K562 (cell line): ENCODE results near the gene TRERF1. TPM values are rescaled to one million over a fixed set of nuclear protein-coding genes. Genes with fewer than 3 reads are reported as not detected.

Experiments
- ARID4B ChIP-seq: sonication (generic); formaldehyde crosslinking; IDR thresholded peaks from 2 replicates; pipeline ENCODE4 v1.8.0; 2022; ENCODE audit warnings: mild to moderate bottlenecking, missing genetic modification reagents
- BDP1 ChIP-seq: IDR thresholded peaks from 3 replicates; pipeline ENCODE4 v1.6.1; 2011; ENCODE audit not compliant: insufficient read length, insufficient read depth
- CHD1 ChIP-seq: fragments of 200-600 bp; sonication (generic); IDR thresholded peaks from one replicate; pipeline ENCODE4 v1.6.1; 2012; ENCODE audit warnings: mild to moderate bottlenecking, moderate library complexity, low read length, inconsistent platforms
- HNRNPLL ChIP-seq: fragments of 200-400 bp; formaldehyde crosslinking; IDR thresholded peaks from 2 replicates; pipeline ENCODE4 v1.6.1; 2017; ENCODE audit warnings: low read length, low read depth, mild to moderate bottlenecking; ENCODE audit not compliant: poor library complexity, severe bottlenecking
- KDM2B ChIP-seq: fragments of 250-450 bp; sonication (Bioruptor Pico); IDR thresholded peaks from 2 replicates; pipeline ENCODE4 v1.8.0; 2021; ENCODE audit warnings: mild to moderate bottlenecking, moderate library complexity
- KLF6 ChIP-seq: fragments of 250-450 bp; sonication (Bioruptor Pico); IDR thresholded peaks from 2 replicates; pipeline ENCODE4 v1.4.0; 2020; ENCODE audit warnings: mild to moderate bottlenecking, moderate library complexity, borderline replicate concordance
- MTA1 ChIP-seq: fragments of 450-650 bp; IDR thresholded peaks from 2 replicates; pipeline ENCODE4 v1.6.1; 2017; ENCODE audit warnings: borderline replicate concordance
- NCOA1 ChIP-seq: fragments of 450-650 bp; IDR thresholded peaks from 2 replicates; pipeline ENCODE4 v1.6.1; 2016; ENCODE audit warnings: low read depth
- PCBP1 ChIP-seq: fragments of 200-400 bp; formaldehyde crosslinking; IDR thresholded peaks from 2 replicates; pipeline ENCODE4 v1.6.1; 2018; ENCODE audit warnings: mild to moderate bottlenecking, low read depth, low read length; ENCODE audit not compliant: poor library complexity, severe bottlenecking
- POLR2AphosphoS5 ChIP-seq: IDR thresholded peaks from 2 replicates; pipeline ENCODE4 v1.6.1; 2011; ENCODE audit warnings: mild to moderate bottlenecking, low read depth, low read length, moderate library complexity; ENCODE audit not compliant: control insufficient read depth, insufficient read depth
- POLR2H ChIP-seq: IDR thresholded peaks from 2 replicates; pipeline ENCODE4 v1.6.1; 2016; ENCODE audit warnings: missing genetic modification characterization, low read depth, mild to moderate bottlenecking, control low read depth, missing compliant biosample characterization, moderate library complexity
- RBBP5 ChIP-seq: fragments of 200-600 bp; sonication (generic); IDR thresholded peaks from 2 replicates; pipeline ENCODE4 v1.6.1; 2012; ENCODE audit warnings: borderline replicate concordance, mild to moderate bottlenecking, low read length, control low read depth, inconsistent platforms; ENCODE audit not compliant: insufficient read depth, poor library complexity, severe bottlenecking
- UBTF ChIP-seq, 2 experiments: IDR thresholded peaks; 2 replicates each; pipeline ENCODE4 v1.6.1; 2012; ENCODE audit warnings: improper control_type of control experiment in 2 of 2, low read depth in 2 of 2, low read length in 2 of 2, borderline replicate concordance in 1 of 2
- polyA plus RNA-seq, 8 experiments: library from polyadenylated mRNA; depleted of rRNA in 4 of 8; stranded (reverse) in 5 of 8; unstranded in 3 of 8; fragments of >200 nt; fragmentation: Nextera tagmentation in 2 of 8; fragmentation: Illumina TruSeq in 1 of 8; extraction: Ambion mirVana in 2 of 8; extraction: Trizol in 1 of 8; gene quantifications; 2 replicates each; pipeline versions ENCODE4 v1.2.1 to v1.2.3, GENCODE V29; 2011 to 2014; ENCODE audit warnings: inconsistent platforms in 1 of 8, missing spikeins in 1 of 8
- total RNA-seq, 7 experiments: library from RNA; depleted of rRNA in 6 of 7; stranded (reverse); fragments of >200 nt in 6 of 7; fragmentation: Illumina TruSeq in 2 of 7; extraction: Trizol in 2 of 7; gene quantifications; 2 replicates each; pipeline versions ENCODE4 v1.2.1 to v1.2.3, GENCODE V29; 2011 to 2021; ENCODE audit warnings: low replicate concordance in 1 of 7
- TF ChIP-seq, protein P1 (sequence below): sonication (generic); formaldehyde crosslinking; IDR thresholded peaks from 2 replicates; pipeline ENCODE4 v1.8.0; 2022; ENCODE audit warnings: mild to moderate bottlenecking, missing genetic modification reagents, borderline replicate concordance
- TF ChIP-seq, protein P2 (sequence below): IDR thresholded peaks from 2 replicates; pipeline ENCODE4 v1.6.1; 2011; ENCODE audit not compliant: insufficient read length; ENCODE audit errors: extremely low read depth

Gene TRERF1
- total and polyA plus RNA-seq, 9 of the 15 experiments (the other 6 are each of a cell fraction or from before 2014, with no cell fraction given), result 0.04 to 0.20 (median 0.07) TPM; not detected in 3

GRCh38 chr6:42452171-42453030, 675 bp upstream of the TRERF1 start (continued):
- TF ChIP-seq, protein P1, sequence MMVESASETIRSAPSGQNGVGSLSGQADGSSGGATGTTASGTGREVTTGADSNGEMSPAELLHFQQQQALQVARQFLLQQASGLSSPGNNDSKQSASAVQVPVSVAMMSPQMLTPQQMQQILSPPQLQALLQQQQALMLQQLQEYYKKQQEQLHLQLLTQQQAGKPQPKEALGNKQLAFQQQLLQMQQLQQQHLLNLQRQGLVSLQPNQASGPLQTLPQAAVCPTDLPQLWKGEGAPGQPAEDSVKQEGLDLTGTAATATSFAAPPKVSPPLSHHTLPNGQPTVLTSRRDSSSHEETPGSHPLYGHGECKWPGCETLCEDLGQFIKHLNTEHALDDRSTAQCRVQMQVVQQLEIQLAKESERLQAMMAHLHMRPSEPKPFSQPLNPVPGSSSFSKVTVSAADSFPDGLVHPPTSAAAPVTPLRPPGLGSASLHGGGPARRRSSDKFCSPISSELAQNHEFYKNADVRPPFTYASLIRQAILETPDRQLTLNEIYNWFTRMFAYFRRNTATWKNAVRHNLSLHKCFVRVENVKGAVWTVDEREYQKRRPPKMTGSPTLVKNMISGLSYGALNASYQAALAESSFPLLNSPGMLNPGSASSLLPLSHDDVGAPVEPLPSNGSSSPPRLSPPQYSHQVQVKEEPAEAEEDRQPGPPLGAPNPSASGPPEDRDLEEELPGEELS (CRISPR knock-in tag), result peak; percentile 36; the same call in 1 of the 2 replicates
- TF ChIP-seq PCBP1, result peak; percentile 90
- TF ChIP-seq KDM2B (CRISPR knock-in tag), result peak; percentile 78; the same call in 1 of the 2 replicates
- peak; percentile 78; the same call in 1 of the 2 replicates for TF ChIP-seq ARID4B
- TF ChIP-seq POLR2AphosphoS5, result no peak
- TF ChIP-seq KLF6 (CRISPR knock-in tag), result no peak
- TF ChIP-seq HNRNPLL, result peak; percentile 99
- no peak for TF ChIP-seq NCOA1
- no peak for TF ChIP-seq MTA1
- peak; percentile 21 for TF ChIP-seq CHD1
- peak; percentile 30 for TF ChIP-seq RBBP5
- TF ChIP-seq, protein P2, sequence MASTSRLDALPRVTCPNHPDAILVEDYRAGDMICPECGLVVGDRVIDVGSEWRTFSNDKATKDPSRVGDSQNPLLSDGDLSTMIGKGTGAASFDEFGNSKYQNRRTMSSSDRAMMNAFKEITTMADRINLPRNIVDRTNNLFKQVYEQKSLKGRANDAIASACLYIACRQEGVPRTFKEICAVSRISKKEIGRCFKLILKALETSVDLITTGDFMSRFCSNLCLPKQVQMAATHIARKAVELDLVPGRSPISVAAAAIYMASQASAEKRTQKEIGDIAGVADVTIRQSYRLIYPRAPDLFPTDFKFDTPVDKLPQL, result no peak
- TF ChIP-seq BDP1, result no peak
- TF ChIP-seq POLR2H (tag), result no peak
- TF ChIP-seq UBTF (IDR thresholded peaks at IDR 0.05; ENCODE audit: borderline replicate concordance in 1 of 2, low read depth in 2 of 2, low read length in 2 of 2), result peak in 1 of 2 experiments; percentile 76; a peak in 1 of 4 replicates
